SU-DHL-6 (cell line): ENCODE measurements around the gene ST6GAL2.

ENCODE experiments used
- H2AFZ ChIP-seq: fragments of 200-600 bp; sonication (generic); 2 replicates; pipeline ENCODE4 v1.6.1; 2014; ENCODE audit warnings: low read depth, mild to moderate bottlenecking, moderate library complexity, mixed read lengths, antibody characterized with exemption, low read length; ENCODE audit not compliant: severe bottlenecking
- H3F3A ChIP-seq: fragments of 200-600 bp; shearing (Covaris generic); 2 replicates; pipeline ENCODE4 v1.6.0; 2016; ENCODE audit warnings: antibody characterized with exemption, mild to moderate bottlenecking; ENCODE audit not compliant: insufficient read depth
- H3K27ac ChIP-seq: fragments of 200-600 bp; sonication (generic); 2 replicates; pipeline ENCODE4 v1.5.1; 2016; ENCODE audit warnings: low read depth, mild to moderate bottlenecking, low read length, moderate library complexity, mixed read lengths
- H3K27me3 ChIP-seq: fragments of 200-600 bp; sonication (generic), shearing (Covaris generic); 2 replicates; pipeline ENCODE4 v1.6.0; 2014; ENCODE audit warnings: mild to moderate bottlenecking, low read length
- H3K36me3 ChIP-seq: fragments of 200-600 bp; sonication (generic); 2 replicates; pipeline ENCODE4 v1.6.1; 2014; ENCODE audit warnings: mild to moderate bottlenecking, low read length, mixed read lengths
- H3K4me2 ChIP-seq: fragments of 300-600, 200-600 bp; shearing (Covaris generic), sonication (generic); 2 replicates; pipeline ENCODE4 v1.6.0; 2014; ENCODE audit warnings: low read length, low read depth, mild to moderate bottlenecking; ENCODE audit not compliant: poor library complexity, severe bottlenecking
- H3K4me3 ChIP-seq: fragments of 200-600 bp; sonication (generic); 2 replicates; pipeline ENCODE4 v1.5.1; 2014; ENCODE audit warnings: antibody characterized with exemption, low read length, mild to moderate bottlenecking, mixed read lengths; ENCODE audit not compliant: insufficient read depth, poor library complexity, severe bottlenecking
- H3K79me2 ChIP-seq: fragments of 200-600 bp; sonication (generic); 2 replicates; pipeline ENCODE4 v1.6.1; 2014; ENCODE audit warnings: mild to moderate bottlenecking, low read length, moderate library complexity; ENCODE audit not compliant: insufficient read depth
- H3K9ac ChIP-seq: fragments of 200-600 bp; sonication (generic); 2 replicates; pipeline ENCODE4 v1.7.0; 2014; ENCODE audit warnings: mild to moderate bottlenecking, low read length
- H3K9me2 ChIP-seq: fragments of 200-600 bp; sonication (generic); replicated peaks from 2 replicates; pipeline ENCODE4 v1.6.1; 2014; ENCODE audit warnings: low read length; ENCODE audit not compliant: insufficient read depth
- H3K9me3 ChIP-seq: fragments of 200-600 bp; sonication (generic); 2 replicates; pipeline ENCODE4 v1.6.1; 2014; ENCODE audit warnings: low read length, mixed read lengths; ENCODE audit not compliant: insufficient read depth
- H4K20me1 ChIP-seq: fragments of 200-600 bp; sonication (generic); 2 replicates; pipeline ENCODE4 v1.6.1; 2014; ENCODE audit warnings: low read depth, mild to moderate bottlenecking, antibody characterized with exemption, low read length, moderate library complexity, mixed read lengths
- EZH2phosphoT487 ChIP-seq: fragments of 200-600 bp; sonication (generic), shearing (Covaris generic); conservative IDR thresholded peaks from 2 replicates; pipeline ENCODE4 v1.6.1; 2018; ENCODE audit warnings: mild to moderate bottlenecking, antibody characterized with exemption, low read length, moderate library complexity, mixed read lengths
- TF ChIP-seq, protein P1 (sequence below): fragments of 200-600 bp; sonication (generic); IDR thresholded peaks from one replicate; pipeline ENCODE4 v1.5.1; 2017; ENCODE audit warnings: antibody characterized with exemption, mild to moderate bottlenecking, low read length, moderate library complexity; ENCODE audit not compliant: insufficient read depth, poor library complexity, severe bottlenecking

Gene ST6GAL2

DNA sequence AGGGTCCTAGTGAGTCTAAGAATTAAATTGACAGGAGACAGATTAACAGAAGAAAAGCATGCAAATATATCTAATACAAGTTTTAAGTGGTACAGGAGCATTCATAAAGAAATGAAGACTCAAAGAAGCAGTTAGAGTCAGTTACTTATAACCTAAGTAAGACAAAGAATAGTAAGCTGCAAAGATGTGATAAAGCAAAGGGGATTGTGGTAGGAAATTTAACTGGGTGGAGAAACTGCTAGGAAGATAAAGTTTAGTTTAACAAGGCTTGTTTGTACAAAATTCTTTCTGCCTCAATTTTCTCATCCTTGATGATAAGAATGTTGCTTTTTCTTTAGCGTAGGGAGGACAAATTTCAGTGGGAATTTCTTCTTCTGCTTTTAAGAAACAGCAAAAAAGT lies 35.5 kb upstream of the ST6GAL2 start:
- TF ChIP-seq EZH2phosphoT487 = no peak
- TF ChIP-seq, protein P1, sequence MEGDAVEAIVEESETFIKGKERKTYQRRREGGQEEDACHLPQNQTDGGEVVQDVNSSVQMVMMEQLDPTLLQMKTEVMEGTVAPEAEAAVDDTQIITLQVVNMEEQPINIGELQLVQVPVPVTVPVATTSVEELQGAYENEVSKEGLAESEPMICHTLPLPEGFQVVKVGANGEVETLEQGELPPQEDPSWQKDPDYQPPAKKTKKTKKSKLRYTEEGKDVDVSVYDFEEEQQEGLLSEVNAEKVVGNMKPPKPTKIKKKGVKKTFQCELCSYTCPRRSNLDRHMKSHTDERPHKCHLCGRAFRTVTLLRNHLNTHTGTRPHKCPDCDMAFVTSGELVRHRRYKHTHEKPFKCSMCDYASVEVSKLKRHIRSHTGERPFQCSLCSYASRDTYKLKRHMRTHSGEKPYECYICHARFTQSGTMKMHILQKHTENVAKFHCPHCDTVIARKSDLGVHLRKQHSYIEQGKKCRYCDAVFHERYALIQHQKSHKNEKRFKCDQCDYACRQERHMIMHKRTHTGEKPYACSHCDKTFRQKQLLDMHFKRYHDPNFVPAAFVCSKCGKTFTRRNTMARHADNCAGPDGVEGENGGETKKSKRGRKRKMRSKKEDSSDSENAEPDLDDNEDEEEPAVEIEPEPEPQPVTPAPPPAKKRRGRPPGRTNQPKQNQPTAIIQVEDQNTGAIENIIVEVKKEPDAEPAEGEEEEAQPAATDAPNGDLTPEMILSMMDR = no peak
- no peaks in the 10 kb centered on the region for H3K36me3 ChIP-seq
- H3K9me2 ChIP-seq = no peaks in the 10 kb centered on the region
- H3F3A ChIP-seq = no peaks in the 10 kb centered on the region
- no peaks in the 10 kb centered on the region for H3K79me2 ChIP-seq
- H3K27me3 ChIP-seq = no peaks in the 10 kb centered on the region
- no peak overlapping the region for H3K4me3 ChIP-seq
- no peaks in the 10 kb centered on the region for H3K9me3 ChIP-seq
- H4K20me1 ChIP-seq = no peaks in the 10 kb centered on the region
- no peak overlapping the region for H3K9ac ChIP-seq
- H3K4me2 ChIP-seq = no peak overlapping the region
- no peak overlapping the region for H3K27ac ChIP-seq
- no peak overlapping the region for H2AFZ ChIP-seq

DNA sequence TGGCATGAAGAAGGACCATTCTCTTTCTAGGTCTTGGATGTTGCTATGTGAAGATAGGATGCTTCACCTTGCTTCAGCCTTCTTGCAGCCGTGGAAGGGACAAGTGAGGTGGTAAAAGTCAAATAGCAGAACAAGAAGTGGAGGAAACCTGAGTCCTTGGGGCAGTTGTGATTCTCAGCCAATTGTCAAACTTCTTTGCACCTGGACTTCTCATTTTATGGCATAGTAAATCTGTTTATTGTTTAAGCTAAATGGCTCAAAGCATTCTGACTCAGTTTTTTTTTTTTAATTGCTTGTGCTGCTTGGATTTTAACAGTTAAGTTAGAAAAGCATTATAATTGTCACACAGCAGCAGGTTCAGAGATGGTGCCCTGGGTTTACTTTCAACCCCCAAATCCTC lies 33.0 kb upstream of the ST6GAL2 start:
- TF ChIP-seq, protein P1 = no peak
- TF ChIP-seq EZH2phosphoT487 = no peak
- Histone ChIP-seq H3K9ac (no peak overlapping the region), H3K36me3 (no peaks in the 10 kb centered on the region), H2AFZ (no peak overlapping the region), H3K79me2 (no peaks in the 10 kb centered on the region), H3K9me3 (no peaks in the 10 kb centered on the region), H4K20me1 (no peaks in the 10 kb centered on the region), H3F3A (no peaks in the 10 kb centered on the region), H3K27me3 (no peaks in the 10 kb centered on the region), H3K4me2 (no peak overlapping the region), H3K4me3 (no peak overlapping the region), H3K9me2 (no peaks in the 10 kb centered on the region), H3K27ac (no peak overlapping the region)

DNA sequence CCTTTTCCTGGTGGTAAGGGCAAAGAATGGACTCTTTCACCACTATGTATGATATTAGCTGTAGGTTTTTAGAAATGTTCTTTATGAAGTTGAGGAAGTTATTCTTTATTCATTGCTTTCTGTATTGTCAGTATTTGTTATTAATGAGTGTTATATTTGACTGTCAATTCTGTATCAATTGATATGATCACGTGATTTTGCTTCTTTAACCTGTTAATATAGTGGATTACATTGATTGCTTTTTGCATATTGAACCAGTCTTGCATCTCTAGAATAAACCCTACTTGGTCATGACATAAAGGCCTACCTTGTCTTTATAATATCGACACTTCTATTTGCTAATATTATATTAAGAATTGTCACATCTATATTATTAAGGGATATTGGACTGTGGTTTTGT lies 18.3 kb upstream of the ST6GAL2 start:
- H3K9me2 ChIP-seq = no peaks in the 10 kb centered on the region
- H4K20me1 ChIP-seq = no peaks in the 10 kb centered on the region
- H3K9me3 ChIP-seq = no peaks in the 10 kb centered on the region
- H2AFZ ChIP-seq = no peak overlapping the region
- no peaks in the 10 kb centered on the region for H3K27me3 ChIP-seq
- H3F3A ChIP-seq = no peaks in the 10 kb centered on the region
- H3K27ac ChIP-seq = no peak overlapping the region
- H3K4me2 ChIP-seq = no peak overlapping the region
- TF ChIP-seq EZH2phosphoT487 = no peak
- TF ChIP-seq, protein P1 = no peak
- no peaks in the 10 kb centered on the region for H3K79me2 ChIP-seq
- H3K9ac ChIP-seq = no peak overlapping the region
- no peak overlapping the region for H3K4me3 ChIP-seq
- no peaks in the 10 kb centered on the region for H3K36me3 ChIP-seq
